Endodermal cell (in vitro differentiated cells): ENCODE data around the gene CCDC9. TPM values are rescaled to one million over a fixed set of nuclear protein-coding genes. Genes with fewer than 3 reads are reported as not detected.

Experiments used
- DNase-seq: peaks from one replicate; pipeline ENCODE4 v3.0.0-alpha.2; 2017
- H3K27ac ChIP-seq: 2 replicates; pipeline ENCODE4 v1.5.1; 2013; ENCODE audit warnings: mild to moderate bottlenecking, low read depth, low read length, moderate library complexity
- H3K27me3 ChIP-seq: 2 replicates; pipeline ENCODE4 v1.6.1; 2013; ENCODE audit warnings: mild to moderate bottlenecking, low read length, moderate library complexity; ENCODE audit not compliant: insufficient read depth, control insufficient read depth, poor library complexity, severe bottlenecking
- H3K36me3 ChIP-seq: 2 replicates; pipeline ENCODE4 v1.7.0; 2013; ENCODE audit warnings: mild to moderate bottlenecking, low read length, moderate library complexity; ENCODE audit not compliant: control insufficient read depth, insufficient read depth
- H3K4me1 ChIP-seq: one replicate; pipeline ENCODE4 v1.7.0; 2013; ENCODE audit warnings: low read length; ENCODE audit not compliant: control insufficient read depth, insufficient read depth
- H3K4me3 ChIP-seq: 2 replicates; pipeline ENCODE4 v1.5.1; 2013; ENCODE audit warnings: mild to moderate bottlenecking, low read length, moderate library complexity
- H3K9ac ChIP-seq: 2 replicates; pipeline ENCODE4 v1.6.1; 2013; ENCODE audit warnings: mild to moderate bottlenecking, low read length, moderate library complexity; ENCODE audit not compliant: poor library complexity, severe bottlenecking; ENCODE audit errors: extremely low read depth
- H3K9me3 ChIP-seq: 2 replicates; pipeline ENCODE4 v1.6.1; 2013; ENCODE audit warnings: mild to moderate bottlenecking, low read length, moderate library complexity; ENCODE audit not compliant: control insufficient read depth
- H3K27ac Mint-ChIP-seq: 2 replicates; pipeline ENCODE4 v1.8.0; 2020; ENCODE audit warnings: mixed read lengths
- H3K27me3 Mint-ChIP-seq: 2 replicates; pipeline ENCODE4 v1.8.0; 2021; ENCODE audit warnings: mild to moderate bottlenecking, mixed read lengths; ENCODE audit not compliant: insufficient read depth
- H3K36me3 Mint-ChIP-seq: 2 replicates; pipeline ENCODE4 v1.8.0; 2020; ENCODE audit warnings: low read depth, mixed read lengths
- H3K4me1 Mint-ChIP-seq: 2 replicates; pipeline ENCODE4 v1.8.0; 2020; ENCODE audit warnings: mixed read lengths
- H3K4me3 Mint-ChIP-seq: 2 replicates; pipeline ENCODE4 v1.8.0; 2020; ENCODE audit warnings: mild to moderate bottlenecking, moderate library complexity, mixed read lengths
- H3K9me3 Mint-ChIP-seq: 2 replicates; pipeline ENCODE4 v1.8.0; 2020; ENCODE audit warnings: mild to moderate bottlenecking, mixed read lengths
- CTCF ChIP-seq: fragments of 200-600 bp; sonication (generic); conservative IDR thresholded peaks from 2 replicates; pipeline ENCODE4 v1.5.0; 2021; ENCODE audit warnings: antibody characterized with exemption, mild to moderate bottlenecking
- WGBS, 2 experiments: methylation state at CpG; one replicate each; pipeline versions ENCODE4 v1.1.5 to v1.1.7; 2013; ENCODE audit warnings: missing lambda C conversion rate in 2 of 2, mixed read lengths in 1 of 2; ENCODE audit not compliant: insufficient coverage in 1 of 2, insufficient read length in 1 of 2; 5-methylcytosine and 5-hydroxymethylcytosine counted together
- total RNA-seq, 2 donors: library from RNA; stranded (reverse); fragmentation: NEBNext Ultra II Directional in 1 of 2; extraction: Animal tissue kit (Norgen Biotek cat#: 25700) in 1 of 2; gene quantifications; 2 replicates in 1 of 2; 3 replicates in 1 of 2; pipeline ENCODE4 v1.2.1, GENCODE V29; 2021

CCDC9 gene
- total RNA-seq, 2 donors from 2014 or later = 33.8 to 46.2 TPM

DNA sequence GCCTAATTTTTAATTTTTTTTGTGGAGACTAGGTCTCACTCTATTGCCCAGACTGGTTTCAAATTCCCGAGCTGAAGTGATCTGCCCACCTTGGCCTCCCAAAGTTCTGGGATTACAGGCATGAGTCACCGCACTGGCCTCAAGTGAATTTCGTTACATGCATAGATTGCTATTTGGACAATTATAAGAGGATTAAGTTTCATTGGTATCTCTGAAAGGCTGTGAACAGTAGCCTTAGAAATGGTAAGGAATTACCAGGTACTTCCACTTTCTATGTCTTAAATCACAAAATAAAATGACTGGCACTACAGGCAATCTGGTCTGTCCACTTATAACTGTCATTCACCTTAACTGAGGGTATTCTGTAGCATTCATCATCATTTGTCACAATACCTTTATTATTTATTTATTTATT lies 2.9 kb upstream of the CCDC9 start:
- no peak overlapping the region for H3K4me3 Mint-ChIP-seq
- no peak overlapping the region for H3K9ac ChIP-seq
- no peaks in the 10 kb centered on the region for H3K9me3 Mint-ChIP-seq
- H3K27ac Mint-ChIP-seq = no peak overlapping the region
- TF ChIP-seq CTCF = no peak
- peaks cover 6% of the 10 kb centered on the region for H3K27me3 Mint-ChIP-seq
- no peak overlapping the region for H3K4me3 ChIP-seq
- no peaks in the 10 kb centered on the region for H3K9me3 ChIP-seq
- peaks cover 9% of the 10 kb centered on the region for H3K4me1 Mint-ChIP-seq
- H3K27ac ChIP-seq = no peak overlapping the region
- no peak for DNase-seq
- 78 to 92% methylated on average over 2 to 3 of the region's 3 CpGs for WGBS, 2 experiments
- H3K36me3 ChIP-seq = peaks cover 4% of the 10 kb centered on the region
- H3K27me3 ChIP-seq = no peaks in the 10 kb centered on the region
- peaks cover 4% of the 10 kb centered on the region for H3K4me1 ChIP-seq
- peaks cover 5% of the 10 kb centered on the region for H3K36me3 Mint-ChIP-seq

DNA sequence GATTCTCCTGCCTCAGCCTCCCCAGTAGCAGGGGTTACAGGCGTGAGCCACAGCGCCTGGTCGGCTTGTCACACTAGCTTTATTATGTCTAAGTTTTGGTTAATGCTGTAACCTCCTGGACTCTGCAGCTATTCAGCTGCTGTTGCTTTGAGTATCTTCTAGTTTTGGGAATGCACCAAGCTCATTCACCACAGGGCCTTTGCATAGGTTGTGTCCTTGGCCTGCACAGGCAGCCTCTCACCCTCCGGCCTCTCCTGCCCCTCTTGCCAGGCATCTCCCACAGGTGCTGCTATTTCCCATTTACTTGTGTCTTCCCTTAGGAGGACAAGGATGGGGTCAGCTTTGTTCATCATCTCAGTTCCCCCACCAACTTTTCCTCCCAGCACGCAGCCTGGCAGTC lies 2.4 kb upstream of the CCDC9 start:
- H3K9me3 ChIP-seq = no peaks in the 10 kb centered on the region
- H3K36me3 ChIP-seq = peaks cover 9% of the 10 kb centered on the region
- peaks cover 6% of the 10 kb centered on the region for H3K27me3 Mint-ChIP-seq
- no peak overlapping the region for H3K27ac ChIP-seq
- peaks cover 9% of the 10 kb centered on the region for H3K36me3 Mint-ChIP-seq
- H3K9ac ChIP-seq = no peak overlapping the region
- TF ChIP-seq CTCF = no peak
- H3K9me3 Mint-ChIP-seq = no peaks in the 10 kb centered on the region
- no peak for DNase-seq
- no peak overlapping the region for H3K4me3 Mint-ChIP-seq
- H3K27ac Mint-ChIP-seq = no peak overlapping the region
- H3K27me3 ChIP-seq = no peaks in the 10 kb centered on the region
- WGBS, 2 experiments = 97 to 100% methylated on average over 4 of the region's 5 CpGs
- peaks cover 9% of the 10 kb centered on the region for H3K4me1 Mint-ChIP-seq
- no peak overlapping the region for H3K4me3 ChIP-seq
- H3K4me1 ChIP-seq = peaks cover 7% of the 10 kb centered on the region

GRCh38 chr19:47256693-47257410 lies 527 bp downstream of the CCDC9 start:
- H3K27me3 Mint-ChIP-seq = peaks cover 6% of the 10 kb centered on the region
- Histone ChIP-seq H3K4me3 (no peak overlapping the region), H3K27me3 (no peaks in the 10 kb centered on the region), H3K27ac (peak overlapping the region; percentile 86), H3K4me1 (peaks cover 7% of the 10 kb centered on the region), H3K36me3 (peaks cover 33% of the 10 kb centered on the region), H3K9ac (peak overlapping the region; percentile 69), H3K9me3 (no peaks in the 10 kb centered on the region)
- TF ChIP-seq CTCF = no peak
- H3K27ac Mint-ChIP-seq = peak overlapping the region; percentile 100
- H3K36me3 Mint-ChIP-seq = peaks cover 32% of the 10 kb centered on the region
- peaks cover 12% of the 10 kb centered on the region for H3K4me1 Mint-ChIP-seq
- DNase-seq = peak; percentile 100
- no peaks in the 10 kb centered on the region for H3K9me3 Mint-ChIP-seq
- peak overlapping the region; percentile 84 for H3K4me3 Mint-ChIP-seq
- 0% methylated on average over 9 to 52 of the region's 52 CpGs for WGBS, 2 experiments
